Measurements from ENCODE around the gene UROD.
"Not testable (repeated sequence)": the region's sequence is repeated elsewhere in the genome, so short reads cannot be mapped to it uniquely, and the experiment has no call there.

GRCh38 chr1:45001576-45001975 is 10.5 kb upstream of the UROD start:
- TF ChIP-seq POLR2A, CTCF (IDR thresholded peaks at IDR 0.05): not testable (repeated sequence)
